ENCODE measurements around the gene MOGAT2. TPM values are rescaled to one million over a fixed set of nuclear protein-coding genes. Genes with fewer than 3 reads are reported as not detected.

Gene MOGAT2
- total RNA-seq, 1 experiment from 2014 or later: not detected

GRCh38 chr11:75716659-75717058 lies 979 bp upstream of the MOGAT2 start:
- CTCF ChIA-PET: no interaction called here
- peaks cover 47% of the 10 kb centered on the region for H3K27me3 Mint-ChIP-seq (ENCODE audit: unreplicated experiment)
- H3K9me3 Mint-ChIP-seq (ENCODE audit: low read depth, unreplicated experiment): no peaks in the 10 kb centered on the region

GRCh38 chr11:75718419-75719339 lies 1.0 kb downstream of the MOGAT2 start:
- CTCF ChIA-PET: no interaction called here
- no peaks in the 10 kb centered on the region for H3K9me3 Mint-ChIP-seq (ENCODE audit: low read depth, unreplicated experiment)
- TF ChIP-seq CTCF (IDR thresholded peaks at IDR 0.05; ENCODE audit: unreplicated experiment): no peak
- intact Hi-C loops (cut with micrococcal nuclease; ENCODE audit: unreplicated experiment): no loop called here
- H3K4me1 Mint-ChIP-seq (ENCODE audit: low read depth, unreplicated experiment): peaks cover 11% of the 10 kb centered on the region
- DNase-seq: no peak
- peaks cover 34% of the 10 kb centered on the region for H3K27me3 Mint-ChIP-seq (ENCODE audit: unreplicated experiment)
- H3K4me3 Mint-ChIP-seq (ENCODE audit: low read depth, unreplicated experiment): no peak overlapping the region
- no TSS peak for BruUV-seq (replicated peaks)
- no peak overlapping the region for H3K27ac Mint-ChIP-seq (ENCODE audit: unreplicated experiment)
- peaks cover 5% of the 10 kb centered on the region for H3K36me3 Mint-ChIP-seq (ENCODE audit: insufficient read depth, unreplicated experiment)

More at GRCh38 chr11:75716659-75717058, 979 bp upstream of the MOGAT2 start:
- no peak for TF ChIP-seq CTCF (IDR thresholded peaks at IDR 0.05; ENCODE audit: unreplicated experiment)
- Mint-ChIP-seq H3K4me1 (ENCODE audit: low read depth, unreplicated experiment) (peaks cover 11% of the 10 kb centered on the region), H3K27ac (ENCODE audit: unreplicated experiment) (no peak overlapping the region), H3K36me3 (ENCODE audit: insufficient read depth, unreplicated experiment) (peaks cover 5% of the 10 kb centered on the region), H3K4me3 (ENCODE audit: low read depth, unreplicated experiment) (no peak overlapping the region)
- no peak for DNase-seq
- no TSS peak for BruUV-seq (replicated peaks)
- intact Hi-C loops (cut with micrococcal nuclease; ENCODE audit: unreplicated experiment): no loop called here

- Mint-ChIP-seq H3K27ac (ENCODE audit: unreplicated experiment) (no peak overlapping the region), H3K9me3 (ENCODE audit: low read depth, unreplicated experiment) (no peaks in the 10 kb centered on the region), H3K36me3 (ENCODE audit: insufficient read depth, unreplicated experiment) (peaks cover 5% of the 10 kb centered on the region), H3K27me3 (ENCODE audit: unreplicated experiment) (peaks cover 25% of the 10 kb centered on the region), H3K4me1 (ENCODE audit: low read depth, unreplicated experiment) (peaks cover 11% of the 10 kb centered on the region), H3K4me3 (ENCODE audit: low read depth, unreplicated experiment) (no peak overlapping the region)
- no peak for DNase-seq
- no TSS peak for BruUV-seq (replicated peaks)
- intact Hi-C loops (cut with micrococcal nuclease; ENCODE audit: unreplicated experiment): loop anchor here (5.0 kb wide), 1 partner anchor 83 kb away; no protein-coding TSS in a partner anchor
- CTCF ChIA-PET: no interaction called here
- TF ChIP-seq CTCF (IDR thresholded peaks at IDR 0.05; ENCODE audit: unreplicated experiment): no peak
Observed at GRCh38 chr11:75719340-75720239, 2.0 kb downstream of the MOGAT2 start.

- Mint-ChIP-seq H3K4me3 (ENCODE audit: low read depth, unreplicated experiment) (no peak overlapping the region), H3K4me1 (ENCODE audit: low read depth, unreplicated experiment) (peaks cover 11% of the 10 kb centered on the region), H3K9me3 (ENCODE audit: low read depth, unreplicated experiment) (no peaks in the 10 kb centered on the region), H3K27me3 (ENCODE audit: unreplicated experiment) (peaks cover 22% of the 10 kb centered on the region), H3K36me3 (ENCODE audit: insufficient read depth, unreplicated experiment) (peaks cover 5% of the 10 kb centered on the region), H3K27ac (ENCODE audit: unreplicated experiment) (no peak overlapping the region)
- DNase-seq: no peak
- no peak for TF ChIP-seq CTCF (IDR thresholded peaks at IDR 0.05; ENCODE audit: unreplicated experiment)
- BruUV-seq (replicated peaks): no TSS peak
- intact Hi-C loops (cut with micrococcal nuclease; ENCODE audit: unreplicated experiment): loop anchor here (5.0 kb wide), 1 partner anchor 82 kb away; no protein-coding TSS in a partner anchor
- CTCF ChIA-PET: interaction anchor here (1.2 kb wide), 1 partner anchor 49 kb away, joined by 3 read pairs; no protein-coding TSS in a partner anchor
Observed at GRCh38 chr11:75720639-75721038, 3.0 kb downstream of the MOGAT2 start.
